ENCODE measurements around the gene STK32B. TPM values are rescaled to one million over a fixed set of nuclear protein-coding genes. Genes with fewer than 3 reads are reported as not detected.

Gene STK32B
- polyA plus RNA-seq, 1 experiment, result 4.3 TPM

DNA sequence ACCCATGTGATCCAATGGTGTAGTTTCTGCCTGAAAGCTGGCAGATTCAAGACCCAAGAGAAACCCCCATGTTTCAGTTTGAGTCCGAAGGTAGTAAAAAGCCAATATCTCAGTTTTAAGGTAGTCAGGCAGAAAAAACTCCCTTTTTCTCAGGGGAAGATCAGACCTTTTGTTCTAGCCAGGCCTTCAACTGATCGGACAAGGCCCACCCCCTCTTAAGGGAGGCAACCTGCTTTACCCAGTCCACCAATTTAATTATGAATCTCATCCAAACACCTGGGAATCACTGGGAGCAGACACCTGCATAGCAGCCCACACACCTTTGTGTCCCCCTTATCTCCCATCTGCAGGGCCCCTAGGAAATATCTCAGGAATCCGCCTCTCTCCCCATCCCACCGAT, 322.0 kb downstream of the STK32B start:
- Histone ChIP-seq H3K9me3 (ENCODE audit: control insufficient read depth, insufficient read depth, low read length) (peaks cover 8% of the 10 kb centered on the region), H3K4me3 (ENCODE audit: low read depth, low read length) (no peak overlapping the region), H3K27ac (ENCODE audit: low read depth, low read length) (no peak overlapping the region), H3K27me3 (ENCODE audit: control insufficient read depth, insufficient read depth, low read length) (peaks cover 6% of the 10 kb centered on the region)
- TF ChIP-seq CTCF (IDR thresholded peaks at IDR 0.05; ENCODE audit: low read depth, low read length), result no peak
- ChIA-PET CTCF (no interaction called here), POLR2A (no interaction called here)
- no peak for DNase-seq (ENCODE audit: low read depth, low spot score)

GRCh38 chr4:5374592-5374991, 323.3 kb downstream of the STK32B start:
- H3K27me3 ChIP-seq (ENCODE audit: control insufficient read depth, insufficient read depth, low read length), result peaks cover 6% of the 10 kb centered on the region
- TF ChIP-seq CTCF (IDR thresholded peaks at IDR 0.05; ENCODE audit: low read depth, low read length), result no peak
- H3K9me3 ChIP-seq (ENCODE audit: control insufficient read depth, insufficient read depth, low read length), result peaks cover 8% of the 10 kb centered on the region
- ChIA-PET POLR2A (no interaction called here), CTCF (no interaction called here)
- H3K4me3 ChIP-seq (ENCODE audit: low read depth, low read length), result no peak overlapping the region
- DNase-seq (ENCODE audit: low read depth, low spot score), result no peak
- H3K27ac ChIP-seq (ENCODE audit: low read depth, low read length), result no peak overlapping the region

DNA sequence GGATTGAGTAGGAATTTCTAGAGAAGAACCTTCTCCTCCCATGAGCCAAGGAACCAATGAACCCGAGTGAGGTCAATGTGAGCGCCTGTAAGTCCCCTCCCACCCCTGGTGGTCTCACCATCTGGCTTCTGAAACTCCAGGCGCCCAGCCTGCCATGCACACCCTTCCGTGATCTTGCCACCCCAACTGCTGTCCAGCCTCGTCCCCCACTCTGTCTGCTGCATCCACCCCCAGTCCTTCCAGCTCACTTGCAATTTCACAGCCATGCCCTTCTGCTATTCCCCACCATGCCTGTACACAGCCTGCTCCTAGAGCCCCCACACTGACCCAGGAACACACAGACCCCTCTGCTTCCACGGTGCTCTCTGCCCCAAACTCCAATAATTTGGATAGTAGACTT, 323.7 kb downstream of the STK32B start:
- no peak for DNase-seq (ENCODE audit: low read depth, low spot score)
- H3K9me3 ChIP-seq (ENCODE audit: control insufficient read depth, insufficient read depth, low read length), result peaks cover 8% of the 10 kb centered on the region
- H3K27ac ChIP-seq (ENCODE audit: low read depth, low read length), result no peak overlapping the region
- TF ChIP-seq CTCF (IDR thresholded peaks at IDR 0.05; ENCODE audit: low read depth, low read length), result no peak
- ChIA-PET CTCF (no interaction called here), POLR2A (no interaction called here)
- H3K4me3 ChIP-seq (ENCODE audit: low read depth, low read length), result no peak overlapping the region
- peaks cover 6% of the 10 kb centered on the region for H3K27me3 ChIP-seq (ENCODE audit: control insufficient read depth, insufficient read depth, low read length)

GRCh38 chr4:5376015-5376414, 324.7 kb downstream of the STK32B start:
- Histone ChIP-seq H3K4me3 (ENCODE audit: low read depth, low read length) (no peak overlapping the region), H3K9me3 (ENCODE audit: control insufficient read depth, insufficient read depth, low read length) (peaks cover 8% of the 10 kb centered on the region), H3K27ac (ENCODE audit: low read depth, low read length) (no peak overlapping the region), H3K27me3 (ENCODE audit: control insufficient read depth, insufficient read depth, low read length) (peaks cover 6% of the 10 kb centered on the region)
- no peak for DNase-seq (ENCODE audit: low read depth, low spot score)
- ChIA-PET POLR2A (no interaction called here), CTCF (no interaction called here)
- no peak for TF ChIP-seq CTCF (IDR thresholded peaks at IDR 0.05; ENCODE audit: low read depth, low read length)

GRCh38 chr4:5378002-5378401, 326.7 kb downstream of the STK32B start:
- Histone ChIP-seq H3K27ac (ENCODE audit: low read depth, low read length) (no peak overlapping the region), H3K4me3 (ENCODE audit: low read depth, low read length) (no peak overlapping the region), H3K27me3 (ENCODE audit: control insufficient read depth, insufficient read depth, low read length) (peaks cover 3% of the 10 kb centered on the region), H3K9me3 (ENCODE audit: control insufficient read depth, insufficient read depth, low read length) (peaks cover 8% of the 10 kb centered on the region)
- ChIA-PET CTCF (no interaction called here), POLR2A (no interaction called here)
- TF ChIP-seq CTCF (IDR thresholded peaks at IDR 0.05; ENCODE audit: low read depth, low read length), result no peak
- DNase-seq (ENCODE audit: low read depth, low spot score), result no peak

Data from AG04450 (cell line).